CD4-positive, alpha-beta T cell (primary cell): Measurements from ENCODE around the gene THOC5. TPM values are rescaled to one million over a fixed set of nuclear protein-coding genes. Genes with fewer than 3 reads are reported as not detected.
A peak's percentile ranks its signal among the peaks of the same experiment; 100 is the strongest.
"Not testable (repeated sequence)": the region's sequence is repeated elsewhere in the genome, so short reads cannot be mapped to it uniquely, and the experiment has no call there.

Experiments used
- ATAC-seq: fragments of 200-7000 bp; cut with Tn5 transposase; one replicate; pipeline ENCODE4 v1.10.0; 2022; ENCODE audit warnings: mild to moderate bottlenecking; ENCODE audit not compliant: poor library complexity
- CTCF ChIA-PET: fragments of 350-600 bp; sonication (Branson Sonifier 250); formaldehyde crosslinking; loops from one replicate; lab custom pipeline; 2021; ENCODE audit warnings: antibody characterized with exemption, inconsistent platforms; lab: Charles Lee
- POLR2A ChIA-PET: fragments of 350-600 bp; sonication (Branson Sonifier 250); formaldehyde crosslinking; loops from one replicate; lab custom pipeline; 2021; ENCODE audit warnings: antibody characterized with exemption, inconsistent platforms; lab: Charles Lee
- DNase-seq, 14 experiments: peaks; one replicate each; pipeline ENCODE4 v3.0.0-alpha.2; 2013 to 2020; ENCODE audit warnings: mixed read lengths in 2 of 14
- H3K27ac ChIP-seq, 2 donors: one replicate each; pipeline versions ENCODE4 v1.5.1 to v1.7.0; 2013; ENCODE audit warnings: low read length in 2 of 2, low read depth in 1 of 2, mild to moderate bottlenecking in 1 of 2
- H3K27me3 ChIP-seq, 2 experiments: 1 replicate in 1 of 2; 2 replicates in 1 of 2; pipeline versions ENCODE4 v1.6.1 to v1.7.0; 2013; ENCODE audit warnings: low read length in 2 of 2, control low read depth in 1 of 2, mild to moderate bottlenecking in 1 of 2, moderate library complexity in 1 of 2; ENCODE audit not compliant: insufficient read depth in 2 of 2, control insufficient read depth in 1 of 2
- H3K36me3 ChIP-seq: one replicate; pipeline ENCODE4 v1.6.1; 2013; ENCODE audit warnings: low read length, control low read depth; ENCODE audit not compliant: insufficient read depth
- H3K4me1 ChIP-seq: one replicate; pipeline ENCODE4 v1.6.1; 2013; ENCODE audit warnings: low read length, control low read depth; ENCODE audit not compliant: insufficient read depth
- H3K4me3 ChIP-seq: one replicate; pipeline ENCODE4 v1.5.1; 2013; ENCODE audit warnings: mild to moderate bottlenecking, low read length, moderate library complexity
- H3K9me3 ChIP-seq, 2 experiments: 1 replicate in 1 of 2; 2 replicates in 1 of 2; pipeline versions ENCODE4 v1.6.1 to v1.7.0; 2013; ENCODE audit warnings: low read length in 2 of 2, mild to moderate bottlenecking in 2 of 2, control low read depth in 1 of 2, moderate library complexity in 1 of 2; ENCODE audit not compliant: control insufficient read depth in 1 of 2, insufficient read depth in 1 of 2
- H3K27ac Mint-ChIP-seq: one replicate; pipeline ENCODE4 v1.8.0; 2020; ENCODE audit warnings: mixed read lengths
- H3K27me3 Mint-ChIP-seq: one replicate; pipeline ENCODE4 v1.8.0; 2021; ENCODE audit warnings: mixed read lengths
- H3K36me3 Mint-ChIP-seq: one replicate; pipeline ENCODE4 v1.8.0; 2021; ENCODE audit warnings: low read depth, mixed read lengths
- H3K4me1 Mint-ChIP-seq: one replicate; pipeline ENCODE4 v1.8.0; 2021; ENCODE audit warnings: low read depth, mixed read lengths
- H3K4me3 Mint-ChIP-seq: one replicate; pipeline ENCODE4 v1.8.0; 2020; ENCODE audit warnings: mild to moderate bottlenecking, mixed read lengths
- H3K9me3 Mint-ChIP-seq: one replicate; pipeline ENCODE4 v1.8.0; 2020; ENCODE audit warnings: mixed read lengths
- CTCF ChIP-seq: fragments of 200-600 bp; IDR thresholded peaks from one replicate; pipeline ENCODE4 v1.8.0; 2022; ENCODE audit warnings: antibody characterized with exemption, mild to moderate bottlenecking
- intact Hi-C, 2 experiments: fragments of 100-400 bp; cut with DNase I in 1 of 2; cut with micrococcal nuclease in 1 of 2; formaldehyde crosslinking; loops; one replicate each; pipeline versions ENCODE4 v1.15.1 to v1.9.0; 2023 to 2025; cut with DNase I, micrococcal nuclease
- polyA plus RNA-seq, 2 donors: library from polyadenylated mRNA; unstranded; fragments of 120-200 nt; gene quantifications; one replicate each; pipeline ENCODE4 v1.2.1, GENCODE V29; 2013
- total RNA-seq, 174 experiments: library from RNA in 2 of 174; stranded (reverse) in 2 of 174; gene quantifications; one replicate each; pipeline ENCODE4 v1.2.3 and lab custom pipeline; 2021 to 2026

The THOC5 gene
- total RNA-seq (10 to 100 TPM; 27.1 to 32.9 TPM), total RNA-seq (lab: John Stamatoyannopoulos, UW) (27.6 to 90.4 (median 51.0) reads per million in 172 experiments)
- 17.7 TPM for polyA plus RNA-seq (2013, experiment 1 of 2)
- polyA plus RNA-seq (2013, experiment 2 of 2) = 22.0 TPM

- Mint-ChIP-seq H3K4me1 (peaks cover 15% of the 10 kb centered on the region), H3K27me3 (no peaks in the 10 kb centered on the region), H3K4me3 (peak within 1 kb of the TSS; percentile 95), H3K9me3 (no peaks in the 10 kb centered on the region), H3K36me3 (peaks cover 58% of the 10 kb centered on the region), H3K27ac (peak within 1 kb of the TSS; percentile 94)
- TF ChIP-seq CTCF = no peak
- POLR2A ChIA-PET = interaction anchor here (0.6 to 2.3 kb wide), 28 partner anchors 8 to 1416 kb away, joined by 3 to 32 read pairs (median 4); partner anchors contain the start of genes AP1B1, ASCC2, EWSR1 and NF2
- no peaks in the 10 kb centered on the region for H3K9me3 ChIP-seq
- intact Hi-C loops = loop anchor here in 1 of 2 experiments (1.0 to 10.0 kb wide), 3 partner anchors 27 to 289 kb away; partner anchors contain the start of genes EWSR1, NF2, NIPSNAP1 and RHBDD3
- CTCF ChIA-PET = interaction anchor here (0.9 to 1.8 kb wide), 4 partner anchors 13 to 285 kb away, joined by 3 to 6 read pairs (median 4); partner anchors contain the start of gene ASCC2
- DNase-seq (peak; percentile 80 to 93 (median 86)), ATAC-seq (peak; percentile 93)
- peaks cover 22% of the 10 kb centered on the region for H3K4me1 ChIP-seq
- H3K4me3 ChIP-seq = peak within 1 kb of the TSS; percentile 83
- H3K36me3 ChIP-seq = peaks cover 38% of the 10 kb centered on the region
- no peaks in the 10 kb centered on the region for H3K27me3 ChIP-seq
- peak within 1 kb of the TSS; percentile 54 to 84 for H3K27ac ChIP-seq
Observed at GRCh38 chr22:29553351-29554224, at the start of gene THOC5. TSS of gene THOC5 (minus strand) at chr22:29553757. CDS start at chr22:29549147, 4,610 bp downstream.

- ChIA-PET POLR2A (interaction anchor here (0.6 kb wide), 1 partner anchor 42 kb away, joined by 3 read pairs; no protein-coding TSS in a partner anchor), CTCF (interaction anchor here (2.0 kb wide), 1 partner anchor 9 kb away, joined by 6 read pairs; no protein-coding TSS in a partner anchor)
- Mint-ChIP-seq H3K27me3 (no peaks in the 10 kb centered on the region), H3K9me3 (no peaks in the 10 kb centered on the region), H3K36me3 (no peaks in the 10 kb centered on the region), H3K4me1 (peaks cover 5% of the 10 kb centered on the region), H3K27ac (no peak overlapping the region), H3K4me3 (no peak overlapping the region)
- Histone ChIP-seq H3K4me1 (peaks cover 6% of the 10 kb centered on the region), H3K9me3 (peaks cover 0 to 4% of the 10 kb centered on the region in 2 experiments), H3K27me3 (no peaks in the 10 kb centered on the region), H3K36me3 (no peaks in the 10 kb centered on the region), H3K4me3 (no peak overlapping the region), H3K27ac (no peak overlapping the region)
- intact Hi-C loops = no loop called here
- TF ChIP-seq CTCF = no peak
- DNase-seq (no peak), ATAC-seq (no peak)
Observed at GRCh38 chr22:29598684-29599020, 45.1 kb upstream of the THOC5 start.

- not testable (repeated sequence) for H3K27me3 Mint-ChIP-seq, ATAC-seq
- POLR2A ChIA-PET = interaction anchor here (0.7 to 1.1 kb wide), 2 partner anchors 28 to 44 kb away, joined by 3 to 4 read pairs; partner anchors contain the start of gene THOC5
Observed at GRCh38 chr22:29597871-29598683, 44.5 kb upstream of the THOC5 start.

More at GRCh38 chr22:29597871-29598683, 44.5 kb upstream of the THOC5 start:
- H3K36me3 Mint-ChIP-seq, H3K27me3 ChIP-seq, H3K9me3 Mint-ChIP-seq, DNase-seq, H3K4me1 ChIP-seq, H3K27ac Mint-ChIP-seq, H3K4me1 Mint-ChIP-seq, H3K36me3 ChIP-seq, H3K4me3 ChIP-seq, intact Hi-C loops, H3K4me3 Mint-ChIP-seq, H3K9me3 ChIP-seq, H3K27ac ChIP-seq: not testable (repeated sequence)
- CTCF ChIA-PET = interaction anchor here (2.0 kb wide), 1 partner anchor 8 kb away, joined by 6 read pairs; no protein-coding TSS in a partner anchor
